Muscle of arm (tissue), 12 donors: ENCODE measurements around the gene NCBP2. TPM values are rescaled to one million over a fixed set of nuclear protein-coding genes. Genes with fewer than 3 reads are reported as not detected.

Experiments used
- DNase-seq: peaks from one replicate; pipeline ENCODE4 v3.0.0-alpha.2; 2013
- polyA plus RNA-seq, 12 donors: library from polyadenylated mRNA; unstranded; fragments of 120-200 nt; gene quantifications; one replicate each; pipeline ENCODE4 v1.2.1, GENCODE V29; 2013; ENCODE audit not compliant: insufficient read length in 12 of 12

NCBP2 gene
- polyA plus RNA-seq, 12 donors: 73.5 to 88.7 (median 80.9) TPM; not detected in 1

DNA sequence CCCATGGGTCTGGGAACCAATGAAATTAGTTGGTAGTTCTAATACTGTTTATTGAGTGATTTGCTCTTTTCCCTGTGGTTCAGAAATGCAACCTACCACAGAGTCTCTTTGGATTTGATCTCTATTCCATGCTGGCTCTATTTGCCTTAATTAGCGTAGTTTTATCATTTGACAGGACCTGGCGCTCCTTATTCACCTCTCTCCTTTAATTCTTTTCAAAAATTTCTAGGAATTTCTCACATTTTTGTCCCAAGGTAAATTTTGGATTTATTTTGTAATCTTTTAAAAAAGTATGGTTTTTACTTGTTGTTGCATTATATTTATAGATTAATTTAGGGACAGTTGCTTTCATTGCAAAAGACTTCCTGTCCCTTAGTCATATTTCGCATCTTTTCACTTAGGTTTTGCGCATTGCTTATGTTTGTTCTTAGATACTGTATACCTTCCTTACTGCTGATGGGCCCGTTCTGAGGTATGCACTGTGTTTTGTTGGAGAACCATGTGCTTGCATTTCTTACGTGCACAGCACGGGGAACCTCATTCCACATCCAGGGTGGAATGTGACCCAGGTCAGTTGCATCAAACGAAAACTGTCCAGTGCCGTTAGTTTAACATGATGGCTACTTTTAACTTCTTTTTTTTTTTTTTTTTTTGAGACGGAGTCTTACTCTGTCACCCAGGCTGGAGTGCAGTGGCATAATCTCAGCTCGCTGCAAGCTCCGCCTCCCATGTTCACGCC lies 47.6 kb downstream of the NCBP2 start:
- DNase-seq: no peak

DNA sequence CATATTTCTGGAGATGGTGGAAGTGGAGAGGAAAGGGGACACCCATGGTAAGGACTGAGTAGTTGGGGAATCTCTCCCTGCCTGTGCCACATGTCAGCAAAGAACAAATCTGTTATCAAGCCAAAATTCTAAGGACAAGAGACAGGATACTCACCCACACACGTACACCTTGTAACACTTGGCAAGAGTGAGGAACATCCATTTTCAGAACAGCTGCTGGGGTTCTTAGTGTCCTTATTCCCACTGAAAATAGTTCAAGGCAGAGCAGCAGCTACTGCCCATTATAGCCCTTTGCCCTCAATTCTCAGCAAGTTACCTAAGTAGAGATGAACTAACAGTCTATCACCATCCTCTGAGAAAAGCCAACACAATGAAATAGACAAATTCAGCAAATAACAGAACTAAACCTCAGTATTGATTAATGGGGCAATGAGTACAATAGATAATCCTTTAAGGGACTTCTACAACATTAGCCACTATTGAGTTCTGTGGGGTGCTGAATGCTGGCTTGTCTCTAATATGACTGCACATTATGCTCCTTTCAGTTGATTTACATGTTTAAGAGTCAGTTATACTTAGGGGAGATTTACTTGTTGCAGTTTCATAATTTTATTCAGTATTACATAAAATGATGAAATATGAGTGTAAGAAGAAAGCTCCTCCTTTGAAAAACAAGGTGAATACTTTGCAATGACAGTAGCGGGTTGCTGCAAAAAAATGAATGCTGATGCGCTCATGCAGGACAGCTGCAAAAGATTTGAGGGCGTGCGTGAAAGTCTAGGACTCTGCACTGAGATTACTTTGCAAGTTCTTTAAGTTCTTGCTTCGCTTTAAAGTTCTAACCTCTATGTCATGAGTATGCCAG lies 52.3 kb downstream of the NCBP2 start:
- no peak for DNase-seq

DNA sequence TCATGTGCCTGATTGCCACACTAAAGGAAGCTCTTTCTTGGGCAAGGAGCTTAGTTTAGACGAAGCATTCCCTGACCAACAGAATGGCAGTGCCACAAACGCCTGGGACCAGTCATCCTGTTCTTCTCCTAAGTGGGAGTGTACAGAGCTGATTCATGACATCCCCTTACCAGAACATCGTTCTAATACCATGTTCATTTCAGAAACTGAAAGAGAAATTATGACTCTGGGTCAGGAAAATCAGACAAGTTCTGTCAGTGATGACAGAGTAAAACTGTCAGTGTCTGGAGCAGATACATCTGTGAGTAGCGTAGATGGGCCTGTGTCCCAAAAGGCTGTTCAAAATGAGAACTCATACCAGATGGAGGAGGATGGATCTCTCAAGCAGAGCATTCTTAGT lies 56.2 kb downstream of the NCBP2 start:
- no peak for DNase-seq

Other genes with a start within 250 kb of the NCBP2 start
- gene CEP19, start 230.3 kb downstream of the NCBP2 start, polyA plus RNA-seq: 1 to 10 TPM in 11 of 12 donors, not detected in 1; 1.8 to 4.8 (median 2.2) TPM
- gene PIGX, start 230.2 kb downstream of the NCBP2 start, polyA plus RNA-seq: 10 to 100 TPM in 11 of 12 donors, not detected in 1; 13.3 to 21.8 (median 19.6) TPM
- 10 to 100 TPM in 11 of 12 donors, not detected in 1; 48.4 to 65.2 (median 55.9) TPM for gene PAK2, start 202.7 kb downstream of the NCBP2 start, polyA plus RNA-seq
- 10 to 100 TPM in 11 of 12 donors, not detected in 1; 13.3 to 27.6 (median 18.7) TPM for gene SENP5, start 74.6 kb downstream of the NCBP2 start, polyA plus RNA-seq
- 1 to 10 TPM in 9 of 12 donors, under 1 TPM in 2, not detected in 1; 0.63 to 8.6 (median 1.5) TPM for gene PIGZ, start 26.3 kb upstream of the NCBP2 start, polyA plus RNA-seq
- gene MELTF, start 87.3 kb upstream of the NCBP2 start, polyA plus RNA-seq: 10 to 100 TPM in 2 of 12 donors, 1 to 10 TPM in 9, not detected in 1; 5.2 to 18.7 (median 7.9) TPM